Renal cortical epithelial cell (primary cell): ENCODE data around the gene HOXD10. TPM values are rescaled to one million over a fixed set of nuclear protein-coding genes. Genes with fewer than 3 reads are reported as not detected.
A peak's percentile ranks its signal among the peaks of the same experiment; 100 is the strongest.

ENCODE experiments used
- DNase-seq: peaks from one replicate; pipeline ENCODE4 v3.0.0-alpha.2; 2011; ENCODE audit warnings: low read depth
- total RNA-seq: library from RNA; depleted of rRNA; stranded (reverse); fragments of >200 nt; gene quantifications from 2 replicates; pipeline ENCODE4 v1.2.3, GENCODE V29; 2014

The HOXD10 gene
- total RNA-seq, 1 donor from 2014 or later: 33.5 TPM

GRCh38 chr2:176151442-176152287, 35.1 kb downstream of the HOXD10 start, which contains the start of gene HOXD4:
TSS of gene HOXD4 (plus strand) at chr2:176151550. CDS start at chr2:176151634, 84 bp downstream.
- DNase-seq: peak; percentile 74

- no peak for DNase-seq
Measured at GRCh38 chr2:176152350-176153181, 36.0 kb downstream of the HOXD10 start.

GRCh38 chr2:176154576-176155252, 38.1 kb downstream of the HOXD10 start:
- DNase-seq: no peak

- DNase-seq: no peak
Measured at GRCh38 chr2:176155356-176156044, 38.9 kb downstream of the HOXD10 start.

- DNase-seq: no peak
Measured at GRCh38 chr2:176156301-176156806, 39.8 kb downstream of the HOXD10 start.

- DNase-seq: no peak
Measured at GRCh38 chr2:176156807-176157498, 40.4 kb downstream of the HOXD10 start, which contains the start of gene HOXD3. TSS of gene HOXD3 (plus strand) at chr2:176157307. CDS start at chr2:176169115, 11,808 bp downstream.

- DNase-seq: no peak
Measured at GRCh38 chr2:176157499-176158185, 41.1 kb downstream of the HOXD10 start.

GRCh38 chr2:176158186-176158591, 41.6 kb downstream of the HOXD10 start:
- no peak for DNase-seq

GRCh38 chr2:176158855-176159662, 42.5 kb downstream of the HOXD10 start:
- no peak for DNase-seq

GRCh38 chr2:176159663-176160250, 43.2 kb downstream of the HOXD10 start:
- no peak for DNase-seq

- DNase-seq: no peak
Measured at GRCh38 chr2:176160251-176160985, 43.8 kb downstream of the HOXD10 start.

GRCh38 chr2:176160986-176161824, 44.6 kb downstream of the HOXD10 start:
- DNase-seq: no peak

- peak; percentile 80 for DNase-seq
Measured at GRCh38 chr2:176161825-176162626, 45.4 kb downstream of the HOXD10 start.

- DNase-seq: no peak
Measured at GRCh38 chr2:176162911-176163671, 46.5 kb downstream of the HOXD10 start.

- no peak for DNase-seq
Measured at GRCh38 chr2:176163672-176164056, 47.1 kb downstream of the HOXD10 start.
